Stimulated activated CD8-positive, alpha-beta memory T cell treated with anti-CD3 and anti-CD28 coated beads, Interleukin-15, amount 100 ng/mL, for 48 hours (primary cell): ENCODE data around the gene UBFD1.
"Not testable (repeated sequence)": the region's sequence is repeated elsewhere in the genome, so short reads cannot be mapped to it uniquely, and the experiment has no call there.

Experiments
- DNase-seq, 2 donors: peaks; one replicate each; pipeline ENCODE4 v3.0.0-alpha.2; 2020; ENCODE audit warnings: low read depth in 2 of 2

UBFD1 gene, protein sequence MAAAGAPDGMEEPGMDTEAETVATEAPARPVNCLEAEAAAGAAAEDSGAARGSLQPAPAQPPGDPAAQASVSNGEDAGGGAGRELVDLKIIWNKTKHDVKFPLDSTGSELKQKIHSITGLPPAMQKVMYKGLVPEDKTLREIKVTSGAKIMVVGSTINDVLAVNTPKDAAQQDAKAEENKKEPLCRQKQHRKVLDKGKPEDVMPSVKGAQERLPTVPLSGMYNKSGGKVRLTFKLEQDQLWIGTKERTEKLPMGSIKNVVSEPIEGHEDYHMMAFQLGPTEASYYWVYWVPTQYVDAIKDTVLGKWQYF

GRCh38 chr16:23556881-23557778 lies at the start of gene UBFD1, which contains the start of gene EARS2:
TSS of gene UBFD1 (plus strand) at chr16:23557727. CDS start at chr16:23557743, 16 bp downstream.
TSS of gene EARS2 (minus strand) at chr16:23557350. CDS start at chr16:23557343, 7 bp downstream.
- DNase-seq: peak; percentile 98 to 99

DNA sequence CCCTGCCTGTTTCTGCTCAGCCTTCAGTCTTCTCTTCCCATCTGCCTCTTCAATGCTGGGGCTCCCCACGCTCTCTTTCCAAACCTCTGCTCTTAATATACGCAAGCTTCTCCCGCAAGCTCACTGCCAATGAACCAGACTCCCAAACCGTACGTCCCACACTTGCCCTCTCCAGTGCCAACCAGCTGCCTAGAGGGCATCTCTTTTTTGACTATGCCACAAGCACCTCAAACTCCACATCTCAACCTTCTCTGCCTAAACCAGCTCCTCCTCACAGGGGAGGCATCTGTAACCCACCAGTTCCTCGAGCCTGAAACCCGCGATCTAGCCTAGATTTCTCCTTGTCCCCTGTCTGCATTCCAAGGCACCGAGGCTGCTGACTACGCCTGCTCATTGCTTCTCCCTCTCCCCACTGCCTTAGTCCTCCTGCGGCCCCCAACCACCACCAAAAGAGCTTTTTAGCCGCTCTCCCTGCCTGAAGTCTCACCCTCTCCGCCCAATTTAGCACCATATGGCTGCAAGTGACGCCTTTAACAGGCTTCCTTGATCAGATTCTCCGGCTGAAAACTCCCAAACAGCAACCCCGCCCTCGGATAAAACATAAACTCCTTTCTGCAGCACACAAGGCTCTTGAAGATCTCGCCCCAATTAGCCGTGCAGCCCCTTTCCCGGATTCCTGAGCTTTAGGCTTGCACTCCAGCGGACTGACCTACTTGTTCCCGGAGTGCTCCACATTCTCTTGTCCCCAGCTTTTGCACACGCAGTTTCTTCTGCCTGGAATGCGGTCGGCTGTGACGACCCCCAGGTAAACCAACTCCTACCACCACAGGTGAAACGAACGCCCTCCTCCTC lies 48.7 kb upstream of the UBFD1 start:
- DNase-seq: no peak

DNA sequence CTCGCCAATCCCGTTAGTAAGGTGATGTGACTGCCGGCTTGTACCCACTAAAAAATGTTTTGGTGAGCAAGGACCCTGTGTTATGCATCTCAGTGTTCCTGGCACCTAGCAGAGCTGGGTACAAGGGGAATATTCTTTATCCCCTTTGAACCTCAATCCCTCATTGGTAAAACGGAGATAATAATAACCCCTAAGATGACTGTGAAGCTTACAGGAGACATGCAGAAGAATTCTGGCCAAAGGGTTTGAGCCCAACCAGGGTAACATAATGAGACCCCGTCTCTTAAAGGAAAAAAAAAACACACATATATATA lies 48.1 kb upstream of the UBFD1 start:
- no peak for DNase-seq

GRCh38 chr16:23509782-23510163 lies 47.8 kb upstream of the UBFD1 start:
- DNase-seq: no peak

GRCh38 chr16:23510164-23510914 lies 47.2 kb upstream of the UBFD1 start, which contains the start of gene GGA2:
TSS of gene GGA2 (minus strand) at chr16:23510494. CDS start at chr16:23510411, 83 bp downstream.
- peak; percentile 67 to 75 for DNase-seq

DNA sequence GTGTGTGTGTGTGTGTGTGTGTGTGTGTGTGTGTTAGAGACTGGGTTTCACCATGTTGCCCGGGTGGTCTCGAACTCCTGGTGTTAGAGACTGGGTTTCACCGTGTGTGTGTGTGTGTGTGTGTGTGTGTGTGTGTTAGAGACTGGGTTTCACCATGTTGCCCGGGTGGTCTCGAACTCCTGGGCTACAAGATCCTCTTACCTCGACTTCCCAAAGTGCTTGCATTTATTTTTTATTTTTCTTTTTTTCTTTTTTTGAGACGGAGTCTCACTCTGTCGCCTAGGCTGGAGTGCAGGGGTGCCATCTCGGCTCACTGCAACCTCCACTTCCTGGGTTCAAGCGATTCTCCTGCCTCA lies 46.6 kb upstream of the UBFD1 start:
- DNase-seq: not testable (repeated sequence)

DNA sequence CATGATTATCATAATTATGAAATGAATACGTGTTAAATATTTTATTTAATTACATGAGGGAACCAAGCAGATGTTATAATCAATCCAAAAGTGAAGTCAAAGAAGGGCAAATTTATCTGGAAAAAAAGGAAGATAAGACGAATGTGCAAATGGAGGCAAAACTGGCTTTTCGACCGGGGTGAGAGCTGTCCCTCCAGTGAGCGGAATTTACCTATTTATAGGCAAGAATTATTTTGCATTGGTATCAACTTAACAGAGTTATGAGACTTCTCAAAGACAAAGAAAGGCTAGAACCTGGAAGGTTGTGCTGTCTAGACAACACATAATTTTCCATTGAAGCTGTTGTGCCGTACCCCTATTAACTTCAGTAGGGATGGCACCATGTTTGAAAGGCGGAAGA lies 45.8 kb upstream of the UBFD1 start:
- no peak for DNase-seq

GRCh38 chr16:23512168-23512695 lies 45.3 kb upstream of the UBFD1 start:
- no peak for DNase-seq

- DNase-seq: no peak
Observed at GRCh38 chr16:23514381-23515152, 43.0 kb upstream of the UBFD1 start.

DNA sequence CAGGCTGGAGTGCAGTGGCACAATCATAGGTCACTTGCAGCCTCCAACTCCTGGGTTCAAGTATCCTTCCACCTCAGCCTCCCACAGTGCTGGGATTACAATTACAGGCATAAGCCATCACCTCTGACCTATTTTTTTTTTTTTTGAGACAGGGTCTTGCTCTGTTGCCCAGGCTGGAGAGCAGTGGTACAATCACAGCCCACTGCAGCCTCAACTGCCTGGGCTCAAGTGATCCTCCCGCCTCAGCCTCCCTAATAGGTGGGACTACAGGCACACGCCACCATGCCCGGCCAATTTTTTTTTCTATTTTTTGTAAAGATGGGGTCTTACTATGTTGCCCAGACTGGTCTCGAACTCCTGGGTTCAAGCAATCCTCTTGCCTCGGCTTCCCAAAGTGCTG lies 41.6 kb upstream of the UBFD1 start:
- DNase-seq: no peak

GRCh38 chr16:23516366-23517137 lies 41.0 kb upstream of the UBFD1 start:
- no peak for DNase-seq

DNA sequence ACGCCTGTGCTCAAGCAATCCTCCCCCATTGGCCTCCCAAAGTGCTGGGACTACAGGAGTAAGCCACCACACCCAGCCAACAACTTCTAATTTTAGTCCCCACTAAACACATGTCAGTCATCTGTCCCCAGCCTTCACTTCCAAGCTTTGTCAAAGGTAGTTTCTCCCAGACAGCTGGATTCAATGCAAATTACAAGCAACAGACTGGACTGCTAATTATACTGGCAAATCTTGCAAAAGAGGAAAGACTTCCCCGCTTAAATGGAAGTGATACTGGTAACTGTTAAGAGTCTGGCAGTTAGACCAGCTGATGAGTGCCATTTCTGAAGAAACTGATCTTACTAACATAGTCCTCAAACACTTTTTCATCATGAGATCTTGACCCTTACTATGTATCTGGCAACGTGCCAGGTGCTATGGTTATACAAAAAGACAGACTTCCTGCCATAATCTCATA lies 39.1 kb upstream of the UBFD1 start:
- no peak for DNase-seq

- no peak for DNase-seq
Observed at GRCh38 chr16:23519282-23519681, 38.2 kb upstream of the UBFD1 start.

- DNase-seq: no peak
Observed at GRCh38 chr16:23520500-23520899, 37.0 kb upstream of the UBFD1 start.

DNA sequence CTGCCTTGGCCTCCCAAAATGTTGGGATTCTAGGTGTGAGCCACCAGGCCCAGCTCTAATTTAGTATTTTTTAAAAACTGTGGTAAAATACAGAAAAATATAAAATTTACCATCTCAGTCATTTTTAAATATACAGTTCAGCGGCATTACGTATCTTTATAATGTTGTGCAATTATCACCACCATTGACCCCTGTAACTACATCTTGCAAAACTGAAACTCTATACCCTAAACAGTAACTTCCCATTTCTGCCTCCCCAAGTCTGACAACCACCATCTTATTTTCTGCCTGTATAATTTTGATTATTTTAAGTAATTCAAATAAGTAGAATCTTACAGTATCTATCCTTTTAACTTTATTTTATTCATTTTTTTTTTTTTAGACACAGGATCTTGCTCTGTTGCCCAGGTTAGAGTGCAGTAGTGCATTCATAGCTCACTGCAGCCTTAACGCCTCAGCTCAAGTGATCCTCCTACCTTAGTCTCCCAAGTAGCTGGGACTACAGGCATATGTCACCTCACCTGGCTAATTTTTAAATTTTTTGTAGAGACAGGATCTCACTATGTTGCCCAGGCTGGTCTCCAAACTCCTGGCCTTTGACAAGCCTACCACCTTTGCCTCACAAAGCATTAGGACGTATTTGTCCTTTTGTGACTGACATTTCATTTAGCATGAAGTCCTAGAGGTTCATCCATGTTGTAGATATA lies 36.3 kb upstream of the UBFD1 start:
- no peak for DNase-seq

- no peak for DNase-seq
Observed at GRCh38 chr16:23521965-23522364, 35.6 kb upstream of the UBFD1 start.

DNA sequence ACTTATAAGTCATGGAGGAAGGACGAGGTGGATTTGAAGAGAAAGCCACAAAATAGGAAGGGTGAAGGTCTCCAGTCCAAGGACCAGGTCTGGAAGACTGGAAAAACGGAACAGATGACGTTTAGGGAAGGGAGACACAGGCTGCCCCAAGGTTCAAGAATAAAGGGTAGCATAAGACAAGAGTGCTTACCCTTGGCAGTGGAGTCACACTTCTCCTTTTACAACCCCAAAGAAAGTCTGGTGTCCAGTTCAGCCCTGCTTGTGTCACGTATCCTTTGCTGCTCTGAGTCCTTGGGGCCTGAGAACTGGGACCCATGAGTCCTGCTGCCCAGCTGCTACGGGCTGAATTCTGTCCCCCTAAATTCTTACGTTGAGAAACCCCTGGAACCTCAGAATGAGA lies 34.2 kb upstream of the UBFD1 start:
- DNase-seq: no peak

- no peak for DNase-seq
Observed at GRCh38 chr16:23523876-23524385, 33.6 kb upstream of the UBFD1 start.

- no peak for DNase-seq
Observed at GRCh38 chr16:23524886-23525285, 32.6 kb upstream of the UBFD1 start.
